BLaER1 (cell line): ENCODE data around the gene CPED1.
"Not testable (repeated sequence)": the region's sequence is repeated elsewhere in the genome, so short reads cannot be mapped to it uniquely, and the experiment has no call there.

Source experiments
- H3K27ac ChIP-seq: shearing (Covaris generic); formaldehyde crosslinking; 2 replicates; pipeline ENCODE4 v1.8.1; 2022
- H3K27me3 ChIP-seq: shearing (Covaris generic); formaldehyde crosslinking; 2 replicates; pipeline ENCODE4 v1.8.1; 2022
- H3K36me3 ChIP-seq: shearing (Covaris generic); formaldehyde crosslinking; 2 replicates; pipeline ENCODE4 v1.8.1; 2022
- H3K4me1 ChIP-seq: shearing (Covaris generic); formaldehyde crosslinking; 2 replicates; pipeline ENCODE4 v1.8.1; 2022
- H3K4me2 ChIP-seq: shearing (Covaris generic); formaldehyde crosslinking; 2 replicates; pipeline ENCODE4 v1.8.1; 2022
- H3K4me3 ChIP-seq: shearing (Covaris generic); formaldehyde crosslinking; 2 replicates; pipeline ENCODE4 v1.8.1; 2022
- H3K9ac ChIP-seq: shearing (Covaris generic); formaldehyde crosslinking; 2 replicates; pipeline ENCODE4 v1.8.1; 2022
- H3K9me3 ChIP-seq: shearing (Covaris generic); formaldehyde crosslinking; 2 replicates; pipeline ENCODE4 v1.8.1; 2022
- H4K20me1 ChIP-seq: shearing (Covaris generic); formaldehyde crosslinking; 2 replicates; pipeline ENCODE4 v1.8.1; 2022
- Cebpa-rat ChIP-seq: shearing (Covaris generic); IDR thresholded peaks from 2 replicates; pipeline ENCODE4 v1.8.1; 2022

CPED1 gene

DNA sequence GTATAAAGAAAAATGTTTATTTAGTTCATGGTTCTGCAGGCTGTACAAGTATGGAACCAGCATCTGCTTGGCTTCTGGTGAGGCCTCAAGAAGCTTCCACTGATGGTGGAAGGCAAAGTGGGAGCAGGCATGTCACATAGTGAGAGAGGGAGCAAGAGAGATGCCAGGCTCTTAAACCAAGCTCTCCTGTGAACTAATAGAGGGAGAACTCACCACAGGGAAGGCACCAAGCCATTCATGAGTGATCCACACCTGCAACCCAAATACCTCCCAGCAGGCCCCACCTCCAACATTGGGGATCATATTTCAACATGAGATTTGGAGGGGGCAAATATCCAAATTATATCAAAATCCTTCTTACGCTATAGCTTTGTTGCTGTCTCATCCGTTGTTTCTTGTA lies 113.1 kb downstream of the CPED1 start:
- H3K27ac ChIP-seq, result no peak overlapping the region
- H3K4me3 ChIP-seq, result no peak overlapping the region
- H3K27me3 ChIP-seq, result no peaks in the 10 kb centered on the region
- no peak overlapping the region for H3K4me2 ChIP-seq
- H3K9ac ChIP-seq, result no peak overlapping the region
- no peaks in the 10 kb centered on the region for H3K9me3 ChIP-seq
- H3K36me3 ChIP-seq, result no peaks in the 10 kb centered on the region
- no peak for TF ChIP-seq Cebpa-rat
- H4K20me1 ChIP-seq, result no peaks in the 10 kb centered on the region
- no peaks in the 10 kb centered on the region for H3K4me1 ChIP-seq

DNA sequence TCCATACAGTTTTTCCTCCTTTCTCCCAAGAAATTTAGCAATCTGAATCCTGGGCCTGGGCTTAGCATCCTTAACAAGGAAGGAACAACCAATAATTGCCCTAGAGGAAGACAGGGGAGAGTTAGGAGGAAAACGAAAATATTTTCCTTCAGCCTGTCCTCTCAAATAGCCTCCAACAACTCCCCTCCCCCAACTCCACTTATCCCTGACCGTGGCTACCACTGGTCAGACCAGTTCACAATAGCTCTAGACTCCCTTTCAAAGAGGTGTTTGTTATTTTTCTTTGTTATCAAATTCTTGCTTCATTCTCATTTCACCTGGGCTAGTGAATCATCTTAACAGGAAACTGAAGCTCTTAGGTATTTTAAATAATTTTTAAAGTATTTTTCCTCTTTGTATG lies 114.1 kb downstream of the CPED1 start:
- TF ChIP-seq Cebpa-rat, result no peak
- Histone ChIP-seq H3K9me3 (no peaks in the 10 kb centered on the region), H3K4me3 (no peak overlapping the region), H3K27me3 (no peaks in the 10 kb centered on the region), H3K4me1 (no peaks in the 10 kb centered on the region), H4K20me1 (no peaks in the 10 kb centered on the region), H3K4me2 (no peak overlapping the region), H3K9ac (no peak overlapping the region), H3K36me3 (no peaks in the 10 kb centered on the region), H3K27ac (no peak overlapping the region)

DNA sequence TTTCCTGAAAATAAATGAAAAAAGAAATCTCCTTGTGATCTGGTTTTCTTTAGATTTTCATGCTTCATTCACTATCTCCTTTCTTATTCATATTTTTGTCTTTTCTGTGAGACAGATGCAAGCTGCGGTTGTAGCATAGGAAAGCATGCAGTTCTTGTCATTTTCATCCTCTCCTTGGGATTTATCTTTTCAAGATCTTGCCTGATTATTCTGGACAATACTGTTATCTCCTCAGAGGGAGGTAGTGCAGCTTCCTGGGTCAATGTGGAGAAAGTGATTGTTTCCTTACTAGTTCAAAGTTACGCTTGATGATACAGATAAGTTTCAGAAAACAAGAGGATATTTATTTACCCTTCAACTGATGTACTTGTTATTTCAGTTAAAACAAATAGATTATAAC lies 114.6 kb downstream of the CPED1 start:
- Histone ChIP-seq H3K36me3 (no peaks in the 10 kb centered on the region), H3K9ac (no peak overlapping the region), H3K4me1 (no peaks in the 10 kb centered on the region), H3K27me3 (no peaks in the 10 kb centered on the region), H3K4me3 (no peak overlapping the region), H3K9me3 (no peaks in the 10 kb centered on the region), H3K27ac (no peak overlapping the region), H4K20me1 (no peaks in the 10 kb centered on the region), H3K4me2 (no peak overlapping the region)
- no peak for TF ChIP-seq Cebpa-rat

DNA sequence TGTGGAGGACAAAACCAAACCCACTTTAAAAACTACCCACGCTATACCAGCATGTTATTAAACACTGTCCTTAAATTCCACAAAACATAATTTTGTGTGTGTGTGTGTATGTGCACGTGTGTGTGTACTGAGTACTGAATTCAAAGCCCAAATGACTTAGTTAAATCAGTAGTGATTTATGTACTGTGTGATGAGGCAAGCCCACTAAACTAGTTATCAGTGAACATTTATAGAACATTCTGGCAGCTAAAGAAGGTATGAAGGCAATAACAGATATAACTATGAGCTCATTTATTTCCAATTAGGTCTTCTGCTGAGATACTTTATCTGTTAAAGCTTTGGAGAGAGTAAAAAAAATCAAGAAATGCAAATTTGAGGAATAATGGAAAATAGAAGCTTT lies 115.1 kb downstream of the CPED1 start:
- Histone ChIP-seq H3K27ac (no peak overlapping the region), H3K27me3 (no peaks in the 10 kb centered on the region), H3K4me2 (no peak overlapping the region), H4K20me1 (no peaks in the 10 kb centered on the region), H3K4me3 (no peak overlapping the region), H3K9ac (no peak overlapping the region), H3K4me1 (no peaks in the 10 kb centered on the region), H3K36me3 (no peaks in the 10 kb centered on the region), H3K9me3 (no peaks in the 10 kb centered on the region)
- TF ChIP-seq Cebpa-rat, result no peak

DNA sequence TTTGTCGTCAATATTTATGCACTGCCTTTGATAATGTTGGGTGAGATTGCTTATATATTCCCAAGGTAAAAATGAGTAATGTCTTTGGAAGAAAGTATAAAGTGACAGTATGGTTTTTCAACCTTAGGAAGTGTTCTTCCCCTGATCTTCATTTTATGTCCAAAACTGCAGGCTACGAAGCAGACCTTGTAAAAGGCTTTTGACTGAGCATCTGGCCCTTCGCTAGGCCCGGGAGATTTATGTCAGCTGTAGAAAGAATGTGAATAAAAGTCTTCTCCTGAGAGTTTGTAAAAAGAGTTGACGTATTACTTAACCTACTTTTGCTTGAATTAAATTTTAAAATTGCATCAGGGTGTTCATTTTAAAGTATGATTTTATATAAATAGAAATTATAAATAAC lies 116.8 kb downstream of the CPED1 start:
- H3K4me3 ChIP-seq, result no peak overlapping the region
- no peaks in the 10 kb centered on the region for H3K4me1 ChIP-seq
- H3K27ac ChIP-seq, result no peak overlapping the region
- H3K4me2 ChIP-seq, result no peak overlapping the region
- no peaks in the 10 kb centered on the region for H3K27me3 ChIP-seq
- no peaks in the 10 kb centered on the region for H3K9me3 ChIP-seq
- TF ChIP-seq Cebpa-rat, result no peak
- no peaks in the 10 kb centered on the region for H4K20me1 ChIP-seq
- H3K9ac ChIP-seq, result no peak overlapping the region
- H3K36me3 ChIP-seq, result no peaks in the 10 kb centered on the region

DNA sequence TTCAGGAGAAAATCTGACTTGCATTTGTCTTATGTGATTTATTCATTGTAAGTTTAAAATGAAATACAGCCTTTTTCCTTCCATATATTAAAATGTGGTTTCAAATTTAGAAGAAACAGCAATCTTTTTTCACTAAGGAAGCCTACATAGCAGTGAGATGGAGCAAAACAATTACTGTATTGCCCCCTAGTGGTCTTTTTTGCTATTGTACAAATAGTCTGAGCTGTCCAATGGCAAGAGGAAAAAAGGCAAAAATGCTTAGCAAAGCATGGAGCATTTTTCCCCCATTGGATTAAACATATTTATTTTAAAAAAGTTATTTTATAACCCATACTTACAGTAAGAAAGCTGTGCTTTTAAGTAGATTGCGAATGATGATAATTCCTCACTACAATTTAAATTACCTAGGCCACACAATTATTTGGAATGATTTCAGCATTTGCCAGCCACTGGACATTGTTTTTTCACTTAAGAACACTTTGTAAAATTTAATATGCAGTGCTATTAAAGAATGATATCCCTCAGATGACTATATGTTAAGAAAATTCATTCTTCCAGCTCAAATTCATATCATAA lies 119.5 kb downstream of the CPED1 start:
- H3K9me3 ChIP-seq, result no peaks in the 10 kb centered on the region
- H3K27ac ChIP-seq, result no peak overlapping the region
- no peak for TF ChIP-seq Cebpa-rat
- no peaks in the 10 kb centered on the region for H3K36me3 ChIP-seq
- H3K9ac ChIP-seq, result no peak overlapping the region
- no peaks in the 10 kb centered on the region for H4K20me1 ChIP-seq
- no peak overlapping the region for H3K4me2 ChIP-seq
- H3K27me3 ChIP-seq, result no peaks in the 10 kb centered on the region
- no peaks in the 10 kb centered on the region for H3K4me1 ChIP-seq
- H3K4me3 ChIP-seq, result no peak overlapping the region

DNA sequence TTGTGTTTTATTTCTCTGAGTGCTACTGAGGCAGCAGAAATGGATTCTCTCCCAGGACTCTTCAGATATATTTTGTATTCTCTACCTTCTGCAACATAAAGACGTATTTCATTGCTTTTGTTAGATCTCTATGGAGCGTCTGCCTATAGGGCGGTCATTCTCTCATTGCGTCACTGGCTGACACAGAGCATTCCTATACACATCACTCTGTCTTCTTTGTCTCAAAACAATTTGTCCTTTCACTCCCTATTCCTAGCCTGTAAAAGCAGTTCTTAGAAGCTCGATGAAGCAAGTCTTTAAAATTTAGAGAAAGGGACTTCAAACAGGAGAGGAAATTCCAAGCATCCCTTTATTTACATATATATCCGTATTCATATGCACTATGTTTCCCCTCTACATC lies 120.6 kb downstream of the CPED1 start:
- Histone ChIP-seq H3K4me3 (no peak overlapping the region), H3K27me3 (no peaks in the 10 kb centered on the region), H3K9me3 (no peaks in the 10 kb centered on the region), H3K9ac (no peak overlapping the region), H3K4me2 (no peak overlapping the region), H3K36me3 (no peaks in the 10 kb centered on the region), H4K20me1 (no peaks in the 10 kb centered on the region), H3K4me1 (no peaks in the 10 kb centered on the region), H3K27ac (no peak overlapping the region)
- TF ChIP-seq Cebpa-rat, result no peak

DNA sequence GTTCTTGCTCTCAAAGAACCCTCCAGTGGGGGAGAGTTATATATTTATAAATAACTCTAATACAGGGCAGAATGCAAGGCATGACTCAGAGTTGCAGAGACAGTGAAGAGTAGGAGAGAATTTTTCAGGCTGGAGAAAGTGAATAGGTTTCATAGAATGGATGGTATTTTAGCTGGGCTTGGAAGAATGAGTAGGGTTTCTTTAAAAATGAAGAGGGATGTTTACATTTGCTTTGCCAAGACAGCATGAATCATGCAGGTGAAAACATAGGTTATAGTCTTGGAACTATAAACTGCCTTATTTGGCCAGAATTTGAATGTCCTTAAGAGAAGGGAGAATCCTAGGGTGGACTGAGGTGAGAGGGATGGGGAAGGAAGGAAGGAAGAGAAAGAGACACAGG lies 124.8 kb downstream of the CPED1 start:
- H3K4me1 ChIP-seq, result no peaks in the 10 kb centered on the region
- no peak overlapping the region for H3K27ac ChIP-seq
- no peak overlapping the region for H3K4me3 ChIP-seq
- H3K9ac ChIP-seq, result no peak overlapping the region
- H4K20me1 ChIP-seq, result no peaks in the 10 kb centered on the region
- H3K36me3 ChIP-seq, result no peaks in the 10 kb centered on the region
- no peaks in the 10 kb centered on the region for H3K9me3 ChIP-seq
- H3K27me3 ChIP-seq, result no peaks in the 10 kb centered on the region
- TF ChIP-seq Cebpa-rat, result no peak
- no peak overlapping the region for H3K4me2 ChIP-seq

DNA sequence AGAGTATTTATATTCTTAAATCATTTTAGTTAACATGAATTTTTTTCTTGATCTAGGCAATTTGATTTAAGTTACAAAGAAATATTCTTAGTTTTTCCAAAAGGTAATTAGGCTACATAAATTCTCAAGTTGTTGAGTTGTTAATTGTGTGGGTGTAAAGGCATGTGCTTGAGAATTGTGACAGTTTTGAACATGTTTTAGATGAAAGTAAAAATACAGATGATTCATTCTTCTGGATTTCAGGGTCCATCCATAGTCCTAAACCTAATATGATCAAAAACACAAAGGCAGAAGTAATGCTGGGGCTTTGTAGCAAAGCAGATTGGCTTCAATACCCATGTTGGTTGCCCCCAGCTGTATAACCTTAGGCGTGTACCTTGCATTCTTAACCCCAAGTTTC lies 127.9 kb downstream of the CPED1 start:
- no peak overlapping the region for H3K9ac ChIP-seq
- H3K27me3 ChIP-seq, result no peaks in the 10 kb centered on the region
- H3K27ac ChIP-seq, result no peak overlapping the region
- TF ChIP-seq Cebpa-rat, result no peak
- no peaks in the 10 kb centered on the region for H3K36me3 ChIP-seq
- H3K9me3 ChIP-seq, result no peaks in the 10 kb centered on the region
- H3K4me2 ChIP-seq, result no peak overlapping the region
- H3K4me1 ChIP-seq, result no peaks in the 10 kb centered on the region
- no peak overlapping the region for H3K4me3 ChIP-seq
- H4K20me1 ChIP-seq, result no peaks in the 10 kb centered on the region

DNA sequence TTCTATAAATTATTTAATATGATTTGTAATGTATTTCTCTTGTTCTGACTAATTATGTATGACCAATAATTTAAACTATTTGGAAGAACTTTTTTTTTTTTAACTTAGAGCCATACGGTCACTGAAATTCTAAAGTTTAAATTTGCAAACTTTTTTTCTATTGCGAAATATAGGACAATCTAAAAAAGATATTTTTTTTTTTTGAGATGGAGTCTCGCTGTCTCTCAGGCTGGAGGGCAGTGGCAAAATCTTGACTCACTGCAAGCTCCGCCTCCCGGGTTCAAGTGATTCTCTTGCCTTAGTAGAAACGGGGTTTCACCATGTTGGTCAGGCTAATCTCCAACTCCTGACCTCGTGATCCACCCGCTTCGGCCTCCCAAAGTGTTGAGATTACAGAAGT lies 130.5 kb downstream of the CPED1 start:
- no peak overlapping the region for H3K4me3 ChIP-seq
- no peak overlapping the region for H3K9ac ChIP-seq
- H3K9me3 ChIP-seq, result no peaks in the 10 kb centered on the region
- H3K36me3 ChIP-seq, result no peaks in the 10 kb centered on the region
- H3K27ac ChIP-seq, result no peak overlapping the region
- peak; percentile 74 for TF ChIP-seq Cebpa-rat
- H3K4me2 ChIP-seq, result no peak overlapping the region
- no peaks in the 10 kb centered on the region for H4K20me1 ChIP-seq
- H3K4me1 ChIP-seq, result no peaks in the 10 kb centered on the region
- H3K27me3 ChIP-seq, result no peaks in the 10 kb centered on the region

DNA sequence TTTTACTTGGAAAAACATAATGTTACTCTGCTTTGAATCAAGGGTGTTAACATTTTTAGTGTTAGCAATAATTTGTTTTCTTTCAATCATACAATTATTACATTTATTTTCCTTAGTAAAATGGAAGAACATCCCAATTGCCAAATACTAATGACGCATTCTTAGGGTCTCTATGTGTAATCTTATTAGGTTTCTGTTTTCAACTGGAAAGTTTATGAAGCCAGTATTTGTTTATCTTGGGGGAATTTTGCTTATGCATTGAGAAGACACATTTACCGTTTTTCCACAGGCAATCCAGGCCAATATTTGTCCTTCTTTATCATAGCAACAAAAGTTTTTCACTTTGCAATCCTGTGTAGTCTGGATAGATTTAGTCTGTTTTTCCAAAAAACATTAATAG lies 134.5 kb downstream of the CPED1 start:
- no peak for TF ChIP-seq Cebpa-rat
- Histone ChIP-seq H3K4me2 (no peak overlapping the region), H3K9me3 (no peaks in the 10 kb centered on the region), H3K9ac (no peak overlapping the region), H3K27ac (no peak overlapping the region), H4K20me1 (no peaks in the 10 kb centered on the region), H3K4me1 (0 out of 2 replicates have a peak, but pooled peaks cover 12% of the 10 kb centered on the region), H3K27me3 (no peaks in the 10 kb centered on the region), H3K4me3 (no peak overlapping the region), H3K36me3 (no peaks in the 10 kb centered on the region)

DNA sequence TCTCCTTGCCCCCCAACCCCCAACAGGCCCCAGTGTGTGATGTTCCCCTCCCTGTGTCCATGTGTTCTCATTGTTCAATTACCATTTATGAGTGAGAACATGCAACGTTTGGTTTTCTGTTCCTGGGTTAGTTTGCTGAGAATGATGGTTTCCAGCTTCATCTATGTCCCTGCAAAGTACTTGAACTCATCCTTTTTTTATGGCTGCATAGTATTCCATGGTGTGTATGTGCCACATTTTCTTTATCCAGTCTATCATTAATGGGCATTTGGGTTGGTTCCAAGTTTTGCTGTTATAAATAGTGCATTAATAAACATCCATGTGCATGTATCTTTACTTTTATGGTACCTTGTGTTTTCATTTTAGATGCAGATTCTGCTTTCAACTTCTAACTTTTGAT lies 136.9 kb downstream of the CPED1 start:
- H4K20me1 ChIP-seq, H3K9ac ChIP-seq, H3K4me3 ChIP-seq, H3K36me3 ChIP-seq, H3K27me3 ChIP-seq, H3K27ac ChIP-seq, H3K9me3 ChIP-seq, H3K4me2 ChIP-seq: not testable (repeated sequence)
- H3K4me1 ChIP-seq, result 0 out of 2 replicates have a peak, but pooled peaks cover 14% of the 10 kb centered on the region
